HepG2 (cell line): ENCODE results near the gene DNMBP. TPM values are rescaled to one million over a fixed set of nuclear protein-coding genes. Genes with fewer than 3 reads are reported as not detected.

ENCODE experiments used
- ATAC-seq: fragments of 200-7000 bp; cut with Tn5 transposase; 3 replicates; pipeline ENCODE4 v1.9.1; 2020; ENCODE audit warnings: mild to moderate bottlenecking, moderate library complexity
- BruUV-seq: library from RNA; stranded (reverse); fragments of 400-500 nt; replicated peaks from 2 replicates; lab custom pipeline; 2021; lab: Mats Ljungman, UMichigan
- CTCF ChIA-PET: fragments of 300-600 bp; formaldehyde crosslinking; extraction: SDS; loops from one replicate; lab custom pipeline; 2021; ENCODE audit warnings: low total read pairs, inconsistent platforms, low intra/inter-chr PET ratio; lab: Yijun Ruan, JAX
- POLR2A ChIA-PET: fragments of 350-600 bp; sonication (Branson Sonifier 250); formaldehyde crosslinking; loops from one replicate; lab custom pipeline; 2020; ENCODE audit warnings: antibody characterized with exemption, inconsistent platforms; lab: Yijun Ruan, JAX
- DNase-seq: peaks from one replicate; pipeline ENCODE4 v3.0.0-alpha.2; 2015; ENCODE audit warnings: low spot score
- FAIRE-seq: peaks from 3 replicates; lab custom pipeline; 2011; peaks lifted over from hg19 to GRCh38; lab: Jason Lieb, UNC
- H2AFZ ChIP-seq: one replicate; pipeline ENCODE4 v1.6.1; 2011; ENCODE audit warnings: low read length, inconsistent platforms
- H3K27ac ChIP-seq: fragments of 300-600 bp; 3 replicates; pipeline ENCODE4 v1.8.0; 2011; ENCODE audit warnings: mixed run types, mild to moderate bottlenecking, mixed read lengths, low read length, inconsistent platforms; ENCODE audit not compliant: insufficient read depth; ENCODE audit errors: extremely low read length
- H3K27me3 ChIP-seq, 2 experiments: fragments of 200-600 bp in 1 of 2; 2 replicates in 1 of 2; 3 replicates in 1 of 2; pipeline versions ENCODE4 v1.6.0 to v1.8.0; 2011; ENCODE audit warnings: low read length in 2 of 2, mild to moderate bottlenecking in 2 of 2, moderate library complexity in 2 of 2, inconsistent platforms in 1 of 2; ENCODE audit not compliant: insufficient read depth in 2 of 2, control insufficient read depth in 1 of 2
- H3K36me3 ChIP-seq, 2 experiments: fragments of 200-600 bp in 1 of 2; replicated peaks in 1 of 2; 2 replicates in 1 of 2; 3 replicates in 1 of 2; pipeline versions ENCODE4 v1.5.1 to v1.8.0; 2011; ENCODE audit warnings: low read length in 2 of 2, inconsistent platforms in 1 of 2; ENCODE audit not compliant: insufficient read depth in 2 of 2, control insufficient read depth in 1 of 2
- H3K4me1 ChIP-seq: 2 replicates; pipeline ENCODE4 v1.5.1; 2012; ENCODE audit warnings: low read length, inconsistent platforms; ENCODE audit not compliant: insufficient read depth
- H3K4me2 ChIP-seq: 2 replicates; pipeline ENCODE4 v1.6.0; 2011; ENCODE audit warnings: low read depth, low read length, inconsistent platforms
- H3K4me3 ChIP-seq, 3 experiments: fragments of 200-600 bp in 1 of 3; sonication (generic), shearing (Covaris generic) in 1 of 3; replicated peaks in 1 of 3; 2 replicates each; pipeline ENCODE4 v1.5.1; 2011 to 2016; ENCODE audit warnings: low read length in 3 of 3, inconsistent platforms in 2 of 3, low read depth in 2 of 3, mild to moderate bottlenecking in 2 of 3, control low read depth in 1 of 3, mixed read lengths in 1 of 3; ENCODE audit not compliant: insufficient read depth in 1 of 3
- H3K79me2 ChIP-seq: one replicate; pipeline ENCODE4 v1.6.1; 2011; ENCODE audit warnings: low read length, inconsistent platforms; ENCODE audit not compliant: insufficient read depth
- H3K9ac ChIP-seq: 2 replicates; pipeline ENCODE4 v1.6.0; 2011; ENCODE audit warnings: mild to moderate bottlenecking, low read depth, low read length, inconsistent platforms; ENCODE audit not compliant: insufficient read depth
- H3K9me3 ChIP-seq: 2 replicates; pipeline ENCODE4 v1.5.1; 2012; ENCODE audit warnings: mild to moderate bottlenecking, low read length
- H4K20me1 ChIP-seq: 2 replicates; pipeline ENCODE4 v1.6.0; 2011; ENCODE audit warnings: inconsistent platforms, mild to moderate bottlenecking, low read length, moderate library complexity; ENCODE audit not compliant: insufficient read depth
- ZFAT ChIP-seq: sonication (generic); formaldehyde crosslinking; conservative IDR thresholded peaks from 2 replicates; pipeline ENCODE4 v1.8.1; 2023; ENCODE audit warnings: missing genetic modification reagents, inconsistent platforms
- WGBS: methylation state at CpG from one replicate; pipeline ENCODE4 v1.1.6; 2017; ENCODE audit warnings: low lambda C conversion rate; 5-methylcytosine and 5-hydroxymethylcytosine counted together
- in situ Hi-C: cut with HindIII; loops from 2 replicates; pipeline ENCODE4 v1.10.0; 2017; ENCODE audit warnings: low pct_unique_long_range_greater_than_20kb; ENCODE audit not compliant: extremely low pct_ligation_motif_present
- intact Hi-C: fragments of 100-400 bp; cut with micrococcal nuclease; formaldehyde crosslinking; loops from one replicate; pipeline ENCODE4 v1.10.0; 2022; ENCODE audit not compliant: unreplicated experiment
- polyA plus RNA-seq, 8 experiments: library from polyadenylated mRNA; depleted of rRNA in 3 of 8; stranded (reverse) in 7 of 8; unstranded in 1 of 8; fragments of >200 nt; fragmentation: Illumina TruSeq in 4 of 8; extraction: Trizol in 4 of 8; gene quantifications; 2 replicates each; pipeline versions ENCODE4 v1.2.1 to v1.2.3, GENCODE V29; 2011 to 2016; ENCODE audit warnings: low read depth in 4 of 8, missing spikeins in 1 of 8, mixed read lengths in 1 of 8; ENCODE audit not compliant: insufficient read depth in 1 of 8
- total RNA-seq, 5 experiments: library from RNA; depleted of rRNA; stranded (reverse); fragments of >200 nt; fragmentation: Illumina TruSeq; extraction: Trizol; gene quantifications; 2 replicates each; pipeline ENCODE4 v1.2.3, GENCODE V29; 2016; ENCODE audit warnings: low read depth in 1 of 5
- TF ChIP-seq, protein P1 (sequence below): sonication (generic); formaldehyde crosslinking; IDR thresholded peaks from 2 replicates; pipeline ENCODE4 v1.4.0; 2020; ENCODE audit warnings: missing genetic modification reagents, borderline replicate concordance

The DNMBP gene
- total and polyA plus RNA-seq, 2 of the 13 experiments (the other 11 are each of a cell fraction or from before 2014, with no cell fraction given): 3.6 to 6.3 TPM

DNA sequence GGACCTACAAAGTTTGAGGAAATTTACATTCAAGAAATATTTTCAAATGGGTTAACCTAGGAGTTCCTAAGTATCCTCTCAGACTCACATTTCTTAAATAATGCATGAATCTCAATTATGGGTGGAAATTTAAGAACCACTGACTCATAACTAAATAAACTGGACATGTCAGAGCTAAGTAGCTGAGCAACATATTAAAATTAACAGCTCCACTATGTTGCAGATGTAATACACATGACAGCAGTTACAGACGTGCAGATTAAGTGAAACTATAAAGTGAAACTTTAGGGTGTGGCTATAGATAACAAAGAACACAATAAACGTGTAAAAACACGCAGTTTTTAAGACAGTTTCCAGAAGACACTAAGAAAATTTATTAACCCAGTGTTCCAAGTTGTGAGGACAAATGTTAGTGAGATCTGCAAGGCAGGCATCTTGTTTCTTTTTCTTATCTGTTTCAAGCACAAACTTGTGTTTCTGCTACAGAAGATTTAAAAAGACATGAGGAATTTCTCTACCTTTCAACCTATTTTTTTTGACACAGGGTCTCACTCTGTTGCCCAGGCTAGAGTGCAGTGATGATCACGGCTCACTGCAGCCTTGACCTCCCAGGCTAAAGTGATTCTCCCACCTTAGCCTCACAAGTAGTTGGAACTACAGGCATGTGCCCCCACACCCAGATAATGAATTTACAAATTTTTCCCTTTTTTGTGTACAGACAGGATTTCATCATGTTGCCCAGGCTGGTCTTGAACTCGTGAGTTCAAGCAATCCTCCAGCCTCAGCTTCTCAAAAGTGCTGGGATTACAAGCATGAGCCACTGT, 25.3 kb downstream of the DNMBP start:
- no peak overlapping the region for H3K9ac ChIP-seq
- no peak overlapping the region for H3K4me3 ChIP-seq
- no peaks in the 10 kb centered on the region; a peak in 1 of 5 replicates for H3K27me3 ChIP-seq
- TF ChIP-seq, protein P1, sequence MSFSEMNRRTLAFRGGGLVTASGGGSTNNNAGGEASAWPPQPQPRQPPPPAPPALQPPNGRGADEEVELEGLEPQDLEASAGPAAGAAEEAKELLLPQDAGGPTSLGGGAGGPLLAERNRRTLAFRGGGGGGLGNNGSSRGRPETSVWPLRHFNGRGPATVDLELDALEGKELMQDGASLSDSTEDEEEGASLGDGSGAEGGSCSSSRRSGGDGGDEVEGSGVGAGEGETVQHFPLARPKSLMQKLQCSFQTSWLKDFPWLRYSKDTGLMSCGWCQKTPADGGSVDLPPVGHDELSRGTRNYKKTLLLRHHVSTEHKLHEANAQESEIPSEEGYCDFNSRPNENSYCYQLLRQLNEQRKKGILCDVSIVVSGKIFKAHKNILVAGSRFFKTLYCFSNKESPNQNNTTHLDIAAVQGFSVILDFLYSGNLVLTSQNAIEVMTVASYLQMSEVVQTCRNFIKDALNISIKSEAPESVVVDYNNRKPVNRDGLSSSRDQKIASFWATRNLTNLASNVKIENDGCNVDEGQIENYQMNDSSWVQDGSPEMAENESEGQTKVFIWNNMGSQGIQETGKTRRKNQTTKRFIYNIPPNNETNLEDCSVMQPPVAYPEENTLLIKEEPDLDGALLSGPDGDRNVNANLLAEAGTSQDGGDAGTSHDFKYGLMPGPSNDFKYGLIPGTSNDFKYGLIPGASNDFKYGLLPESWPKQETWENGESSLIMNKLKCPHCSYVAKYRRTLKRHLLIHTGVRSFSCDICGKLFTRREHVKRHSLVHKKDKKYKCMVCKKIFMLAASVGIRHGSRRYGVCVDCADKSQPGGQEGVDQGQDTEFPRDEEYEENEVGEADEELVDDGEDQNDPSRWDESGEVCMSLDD: no peak
- TF ChIP-seq ZFAT (CRISPR knock-in tag): no peak
- no TSS peak for BruUV-seq
- no peak overlapping the region for H3K4me2 ChIP-seq
- ATAC-seq (no peak), DNase-seq (no peak), FAIRE-seq (no peak)
- ChIA-PET POLR2A (interaction anchor here (0.7 kb wide), 1 partner anchor 54 kb away, joined by 3 read pairs; no protein-coding TSS in a partner anchor), CTCF (no interaction called here)
- H3K27ac ChIP-seq: no peak overlapping the region
- no peaks in the 10 kb centered on the region for H3K79me2 ChIP-seq
- H2AFZ ChIP-seq: no peak overlapping the region
- no peaks in the 10 kb centered on the region for H4K20me1 ChIP-seq
- peaks cover 16% of the 10 kb centered on the region for H3K4me1 ChIP-seq
- intact Hi-C loops: no loop called here
- in situ Hi-C loops: no loop called here
- H3K36me3 ChIP-seq: no peaks in the 10 kb centered on the region
- WGBS: 85% methylated on average over 5 of the region's 5 CpGs
- no peaks in the 10 kb centered on the region for H3K9me3 ChIP-seq
